Left ventricle myocardium inferior (tissue), 1 donor: Measurements from ENCODE around the gene FIS1. TPM values are rescaled to one million over a fixed set of nuclear protein-coding genes. Genes with fewer than 3 reads are reported as not detected.
"Not testable (repeated sequence)": the region's sequence is repeated elsewhere in the genome, so short reads cannot be mapped to it uniquely, and the experiment has no call there.

ENCODE experiments used
- DNase-seq: peaks from one replicate; pipeline ENCODE4 v3.0.0-alpha.2; 2020
- H3K27ac ChIP-seq: fragments of 200-600 bp; replicated peaks from 2 replicates; pipeline ENCODE4 v1.8.0; 2021
- H3K27me3 ChIP-seq: fragments of 200-600 bp; 2 replicates; pipeline ENCODE4 v1.8.0; 2021; ENCODE audit warnings: low read depth
- H3K36me3 ChIP-seq: fragments of 200-600 bp; 2 replicates; pipeline ENCODE4 v1.8.0; 2021
- H3K4me1 ChIP-seq: fragments of 200-600 bp; 2 replicates; pipeline ENCODE4 v1.8.0; 2021
- H3K4me3 ChIP-seq: fragments of 200-600 bp; 2 replicates; pipeline ENCODE4 v1.8.0; 2021; ENCODE audit warnings: mild to moderate bottlenecking, moderate library complexity
- H3K9me3 ChIP-seq: fragments of 200-600 bp; replicated peaks from 2 replicates; pipeline ENCODE4 v1.8.0; 2021
- CTCF ChIP-seq: fragments of 200-600 bp; IDR thresholded peaks from 2 replicates; pipeline ENCODE4 v1.8.0; 2021; ENCODE audit warnings: antibody characterized with exemption, mild to moderate bottlenecking, borderline replicate concordance
- intact Hi-C: fragments of 100-400 bp; cut with micrococcal nuclease; formaldehyde crosslinking; loops from one replicate; pipeline ENCODE4 v1.11.0; 2022
- total RNA-seq: library from RNA; stranded (reverse); fragmentation: NEBNext Ultra II Directional; extraction: Animal tissue kit (Norgen Biotek cat#: 25700); gene quantifications from one replicate; pipeline ENCODE4 v1.2.1, GENCODE V29; 2021
- donor health status: DM: no; HTN: yes; CAD: no; lungs with severe emphysema.

Gene FIS1
- total RNA-seq, 1 donor from 2014 or later, result 322 TPM

- no peaks in the 10 kb centered on the region for H3K36me3 ChIP-seq
- TF ChIP-seq CTCF, result no peak
- no peak overlapping the region for H3K4me3 ChIP-seq
- H3K4me1 ChIP-seq, result no peaks in the 10 kb centered on the region
- no peak for DNase-seq
- H3K27ac ChIP-seq, result no peak overlapping the region
- no peaks in the 10 kb centered on the region for H3K9me3 ChIP-seq
- intact Hi-C loops, result no loop called here
- H3K27me3 ChIP-seq, result peaks cover 54% of the 10 kb centered on the region
Observed at GRCh38 chr7:101288439-101288838, 43.6 kb upstream of the FIS1 start.

GRCh38 chr7:101287032-101287431 is 42.2 kb upstream of the FIS1 start:
- peaks cover 40% of the 10 kb centered on the region for H3K27me3 ChIP-seq
- no peak overlapping the region for H3K27ac ChIP-seq
- DNase-seq, result no peak
- no peaks in the 10 kb centered on the region for H3K9me3 ChIP-seq
- intact Hi-C loops, result no loop called here
- H3K36me3 ChIP-seq, result no peaks in the 10 kb centered on the region
- no peak overlapping the region for H3K4me3 ChIP-seq
- no peak for TF ChIP-seq CTCF
- H3K4me1 ChIP-seq, result peaks cover 4% of the 10 kb centered on the region

GRCh38 chr7:101285880-101286279 is 41.0 kb upstream of the FIS1 start:
- intact Hi-C loops, H3K27ac ChIP-seq, H3K9me3 ChIP-seq, H3K36me3 ChIP-seq, H3K4me1 ChIP-seq, H3K4me3 ChIP-seq: not testable (repeated sequence)
- H3K27me3 ChIP-seq, result peaks cover 29% of the 10 kb centered on the region
- peak; percentile 62 for DNase-seq

GRCh38 chr7:101285171-101285570 is 40.3 kb upstream of the FIS1 start:
- no peak for DNase-seq
- H3K9me3 ChIP-seq, result no peaks in the 10 kb centered on the region
- no peak overlapping the region for H3K27ac ChIP-seq
- no peak overlapping the region for H3K4me3 ChIP-seq
- intact Hi-C loops, result no loop called here
- no peak for TF ChIP-seq CTCF
- peaks cover 25% of the 10 kb centered on the region for H3K27me3 ChIP-seq
- no peaks in the 10 kb centered on the region for H3K36me3 ChIP-seq
- peaks cover 4% of the 10 kb centered on the region for H3K4me1 ChIP-seq

- peaks cover 46% of the 10 kb centered on the region for H3K27me3 ChIP-seq
- not testable (repeated sequence) for H3K27ac ChIP-seq, H3K4me3 ChIP-seq, DNase-seq, H3K36me3 ChIP-seq, H3K9me3 ChIP-seq, H3K4me1 ChIP-seq
- intact Hi-C loops, result loop anchor here (5.0 kb wide), 1 partner anchor 139 kb away; no protein-coding TSS in a partner anchor
Observed at GRCh38 chr7:101280912-101281311, 36.0 kb upstream of the FIS1 start.

- H3K4me1 ChIP-seq, result peaks cover 4% of the 10 kb centered on the region
- H3K27ac ChIP-seq, result no peak overlapping the region
- TF ChIP-seq CTCF, result no peak
- H3K9me3 ChIP-seq, result no peaks in the 10 kb centered on the region
- H3K36me3 ChIP-seq, result no peaks in the 10 kb centered on the region
- no peak for DNase-seq
- H3K27me3 ChIP-seq, result peaks cover 60% of the 10 kb centered on the region
- intact Hi-C loops, result no loop called here
- no peak overlapping the region for H3K4me3 ChIP-seq
Observed at GRCh38 chr7:101278461-101279292, 33.8 kb upstream of the FIS1 start.
